ENCODE data around the gene IQCF2. TPM values are rescaled to one million over a fixed set of nuclear protein-coding genes. Genes with fewer than 3 reads are reported as not detected.

The IQCF2 gene
- total RNA-seq, 2 experiments from 2014 or later: not detected

DNA sequence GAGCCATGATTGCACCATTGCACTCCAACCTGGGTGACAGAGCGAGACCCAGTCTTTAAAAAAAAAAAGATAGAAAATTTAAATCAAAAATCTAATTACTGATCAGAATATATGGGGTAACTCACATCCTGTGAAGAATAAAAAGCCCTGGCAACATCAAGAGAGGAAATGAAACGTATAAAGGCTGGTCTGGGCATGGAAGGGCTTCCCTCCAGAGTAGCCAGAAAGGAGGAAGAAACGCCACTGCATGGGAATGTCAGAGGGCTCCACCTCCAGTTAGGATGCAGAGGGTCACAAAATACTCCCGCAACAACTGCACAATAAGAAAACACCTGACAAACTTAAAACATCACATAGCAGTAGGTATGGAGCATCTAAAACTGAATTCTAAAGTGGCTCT, 46.6 kb downstream of the IQCF2 start:
- POLR2A ChIA-PET: no interaction called here
- Histone ChIP-seq H3K4me2 (ENCODE audit: low read length) (no peak overlapping the region), H3K4me3 (ENCODE audit: low read depth, low read length, poor library complexity, severe bottlenecking) (no peak overlapping the region), H2AFZ (ENCODE audit: low read length) (no peak overlapping the region), H3K36me3 (ENCODE audit: insufficient read depth, low read length) (no peaks in the 10 kb centered on the region), H3K4me1 (ENCODE audit: insufficient read depth, low read length, poor library complexity, severe bottlenecking) (no peaks in the 10 kb centered on the region), H3K9me3 (ENCODE audit: low read length) (no peaks in the 10 kb centered on the region), H3K79me2 (ENCODE audit: insufficient read depth, low read depth, low read length) (no peaks in the 10 kb centered on the region), H4K20me1 (ENCODE audit: insufficient read depth, low read length) (no peaks in the 10 kb centered on the region), H3K9me2 (ENCODE audit: insufficient read depth, low read length) (no peaks in the 10 kb centered on the region), H3K27ac (ENCODE audit: low read depth, low read length, poor library complexity, severe bottlenecking) (no peak overlapping the region)
- intact Hi-C loops (cut with micrococcal nuclease; ENCODE audit: unreplicated experiment): no loop called here
- no TSS peak for BruUV-seq (replicated peaks)
- no peak for DNase-seq (ENCODE audit: low spot score)
- CTCF ChIA-PET (ENCODE audit: unreplicated experiment): no interaction called here
- TF ChIP-seq EZH2phosphoT487 (IDR thresholded peaks at IDR 0.05; ENCODE audit: borderline replicate concordance, low read depth, low read length) (no peak), CTCF (conservative IDR thresholded peaks at IDR 0.05; ENCODE audit: low read length) (no peak)

Small RNA genes within 50 kb of the gene (small RNA-seq; reads per million reads assigned to genes)
- gene RN7SL504P: not detected

Other genes with a start within 250 kb of the IQCF2 start
- 42.4 and 50.3 TPM in 2 replicates for gene TEX264, start 190.4 kb upstream of the IQCF2 start, total RNA-seq (2014; rRNA removed; shearing (Covaris generic))
- gene TEX264, start 190.4 kb upstream of the IQCF2 start, total RNA-seq (2022): 42.7 and 45.6 TPM in 2 replicates
- gene GRM2, start 154.5 kb upstream of the IQCF2 start, total RNA-seq (2014; rRNA removed; shearing (Covaris generic)): 0.06 and 0.28 TPM in 2 replicates
- gene GRM2, start 154.5 kb upstream of the IQCF2 start, total RNA-seq (2022): 0.11 and 0.29 TPM in 2 replicates
- not detected in 2 replicates for gene IQCF6, start 82.4 kb upstream of the IQCF2 start, total RNA-seq (2014; rRNA removed; shearing (Covaris generic))
- not detected in 2 replicates for gene IQCF6, start 82.4 kb upstream of the IQCF2 start, total RNA-seq (2022)
- not detected in 2 replicates for gene IQCF5, start 14.0 kb downstream of the IQCF2 start, total RNA-seq (2014; rRNA removed; shearing (Covaris generic))
- not detected in 2 replicates for gene IQCF5, start 14.0 kb downstream of the IQCF2 start, total RNA-seq (2022)
- gene IQCF1, start 41.7 kb downstream of the IQCF2 start, total RNA-seq (2014; rRNA removed; shearing (Covaris generic)): not detected in 2 replicates
- not detected in 2 replicates for gene IQCF1, start 41.7 kb downstream of the IQCF2 start, total RNA-seq (2022)
- 36.9 and 41.1 TPM in 2 replicates for gene RRP9, start 80.3 kb downstream of the IQCF2 start, total RNA-seq (2014; rRNA removed; shearing (Covaris generic))
- gene RRP9, start 80.3 kb downstream of the IQCF2 start, total RNA-seq (2022): 26.5 and 34.4 TPM in 2 replicates
- 8.1 and 11.9 TPM in 2 replicates for gene PARP3, start 80.7 kb downstream of the IQCF2 start, total RNA-seq (2014; rRNA removed; shearing (Covaris generic))
- gene PARP3, start 80.7 kb downstream of the IQCF2 start, total RNA-seq (2022): 11.0 and 12.0 TPM in 2 replicates
- gene GPR62, start 93.8 kb downstream of the IQCF2 start, total RNA-seq (2014; rRNA removed; shearing (Covaris generic)): not detected in 2 replicates
- gene GPR62, start 93.8 kb downstream of the IQCF2 start, total RNA-seq (2022): not detected in 2 replicates
- 1.4 and 2.0 TPM in 2 replicates for gene PCBP4, start 105.8 kb downstream of the IQCF2 start, total RNA-seq (2014; rRNA removed; shearing (Covaris generic))
- gene PCBP4, start 105.8 kb downstream of the IQCF2 start, total RNA-seq (2022): 12.5 and 14.4 TPM in 2 replicates
- gene ABHD14B, start 112.4 kb downstream of the IQCF2 start, total RNA-seq (2014; rRNA removed; shearing (Covaris generic)): 11.3 and 16.1 TPM in 2 replicates
- gene ABHD14B, start 112.4 kb downstream of the IQCF2 start, total RNA-seq (2022): 40.1 and 41.4 TPM in 2 replicates
- gene ABHD14A, start 113.4 kb downstream of the IQCF2 start, total RNA-seq (2014; rRNA removed; shearing (Covaris generic)): 3.7 and 7.5 TPM in 2 replicates
- gene ABHD14A, start 113.4 kb downstream of the IQCF2 start, total RNA-seq (2022): 8.9 and 10.5 TPM in 2 replicates
- 0.54 and 3.3 TPM in 2 replicates for gene ACY1, start 121.9 kb downstream of the IQCF2 start, total RNA-seq (2014; rRNA removed; shearing (Covaris generic))
- gene ACY1, start 121.9 kb downstream of the IQCF2 start, total RNA-seq (2022): 4.0 and 5.6 TPM in 2 replicates
- 1,739 and 1,781 TPM in 2 replicates for gene RPL29, start 134.3 kb downstream of the IQCF2 start, total RNA-seq (2014; rRNA removed; shearing (Covaris generic))
- 1,513 and 1,535 TPM in 2 replicates for gene RPL29, start 134.3 kb downstream of the IQCF2 start, total RNA-seq (2022)
- 8.4 and 11.4 TPM in 2 replicates for gene DUSP7, start 195.0 kb downstream of the IQCF2 start, total RNA-seq (2014; rRNA removed; shearing (Covaris generic))
- gene DUSP7, start 195.0 kb downstream of the IQCF2 start, total RNA-seq (2022): 13.5 and 14.4 TPM in 2 replicates